ENCODE measurements around the gene GARNL3. TPM values are rescaled to one million over a fixed set of nuclear protein-coding genes. Genes with fewer than 3 reads are reported as not detected.

Gene GARNL3
- total and polyA plus RNA-seq, 12 donors: 12.2 to 43.2 (median 28.6) TPM

DNA sequence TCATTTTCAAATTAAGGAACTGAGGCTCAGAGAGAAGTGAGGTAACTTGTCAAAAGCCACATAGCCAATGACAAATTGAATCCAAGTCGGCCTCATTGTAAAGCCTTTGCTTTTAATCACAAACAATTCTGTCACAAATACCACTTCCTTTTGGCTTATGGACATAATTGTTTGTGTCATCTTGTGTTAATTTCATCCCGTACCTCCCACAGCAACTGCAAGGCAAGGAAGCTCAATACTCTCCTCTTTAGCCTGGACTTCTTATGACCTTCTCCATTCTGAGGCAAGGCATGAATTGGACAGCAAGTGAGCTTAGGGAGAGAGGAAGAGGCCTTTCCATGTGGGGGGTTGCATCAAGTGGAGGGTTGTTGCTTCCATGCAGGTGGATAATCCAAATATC, 70.2 kb downstream of the GARNL3 start:
- Histone ChIP-seq H3K4me1 (replicated peaks in 1 of 2) (peaks cover 16 to 25% of the 10 kb centered on the region in 2 donors), H3K4me3 (no peak overlapping the region), H3K27ac (no peak overlapping the region), H3K9me3 (replicated peaks in 1 of 3) (no peaks in the 10 kb centered on the region), H3K36me3 (replicated peaks in 1 of 2) (no peaks in the 10 kb centered on the region), H3K27me3 (no peaks in the 10 kb centered on the region)
- 70 to 81% (median 74%) methylated on average over 2 of the region's 2 CpGs for WGBS, 4 donors
- intact Hi-C loops (cut with DNase I): no loop called here
- DNase-seq: no peak
- TF ChIP-seq CTCF (IDR thresholded peaks at IDR 0.05) (no peak), POLR2A (IDR thresholded peaks at IDR 0.05) (no peak)

- H3K27ac ChIP-seq: peak overlapping the region in 4 of 5 donors; percentile 62 to 87 (median 70)
- no peak overlapping the region for H3K4me3 ChIP-seq
- intact Hi-C loops (cut with DNase I): no loop called here
- no peak for DNase-seq
- WGBS, 4 donors: 95 to 97% (median 96%) methylated on average over 5 of the region's 5 CpGs
- no peaks in the 10 kb centered on the region for H3K27me3 ChIP-seq
- TF ChIP-seq POLR2A (IDR thresholded peaks at IDR 0.05) (no peak), CTCF (IDR thresholded peaks at IDR 0.05) (no peak)
- H3K4me1 ChIP-seq (replicated peaks in 1 of 2): peaks cover 16 to 25% of the 10 kb centered on the region in 2 donors
- no peaks in the 10 kb centered on the region for H3K9me3 ChIP-seq (replicated peaks in 1 of 3)
- H3K36me3 ChIP-seq (replicated peaks in 1 of 2): peaks cover 0 to 5% of the 10 kb centered on the region in 2 donors
These were observed 71.5 kb downstream of the GARNL3 start for GRCh38 chr9:127336086-127336485.

GRCh38 chr9:127336506-127337352, 72.2 kb downstream of the GARNL3 start:
- Histone ChIP-seq H3K4me1 (replicated peaks in 1 of 2) (peaks cover 16 to 25% of the 10 kb centered on the region in 2 donors), H3K4me3 (no peak overlapping the region), H3K27me3 (no peaks in the 10 kb centered on the region), H3K36me3 (replicated peaks in 1 of 2) (peaks cover 0 to 5% of the 10 kb centered on the region in 2 donors), H3K9me3 (replicated peaks in 1 of 3) (no peaks in the 10 kb centered on the region), H3K27ac (peak overlapping the region in 4 of 5 donors; percentile 62 to 87 (median 70))
- DNase-seq: peak; percentile 81 to 96 (median 91)
- TF ChIP-seq POLR2A (IDR thresholded peaks at IDR 0.05) (no peak), CTCF (IDR thresholded peaks at IDR 0.05) (no peak)
- intact Hi-C loops (cut with DNase I): no loop called here
- WGBS, 4 donors: 15 to 27% (median 19%) methylated on average over 3 of the region's 3 CpGs

DNA sequence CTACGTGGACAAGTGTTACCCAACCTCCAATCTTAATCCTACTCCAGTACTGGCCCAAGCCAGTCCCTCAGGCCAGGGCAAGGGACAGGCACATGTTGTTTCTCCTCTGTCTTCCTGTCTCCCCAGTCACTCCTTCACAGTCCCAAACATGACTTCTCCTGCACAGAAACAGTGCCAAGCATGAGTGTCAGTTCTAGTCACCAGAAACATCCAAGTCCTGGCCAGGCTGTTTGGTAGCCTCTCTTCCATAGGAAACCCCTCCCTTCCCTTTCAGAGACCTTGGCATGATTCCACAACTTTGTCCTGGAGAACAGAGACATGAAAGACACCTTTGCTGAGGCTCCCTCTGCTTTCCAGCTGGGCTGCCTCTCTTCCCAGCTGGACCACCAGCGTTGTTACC, 76.1 kb downstream of the GARNL3 start:
- TF ChIP-seq POLR2A (IDR thresholded peaks at IDR 0.05) (no peak), CTCF (IDR thresholded peaks at IDR 0.05) (no peak)
- Histone ChIP-seq H3K4me3 (no peak overlapping the region), H3K9me3 (replicated peaks in 1 of 3) (no peaks in the 10 kb centered on the region), H3K27me3 (no peaks in the 10 kb centered on the region), H3K36me3 (replicated peaks in 1 of 2) (peaks cover 0 to 30% of the 10 kb centered on the region in 2 donors), H3K27ac (peak overlapping the region in 1 of 5 donors; percentile 7), H3K4me1 (replicated peaks in 1 of 2) (peaks cover 14 to 19% of the 10 kb centered on the region in 2 donors)
- WGBS, 4 donors: 70 to 90% (median 77%) methylated on average over 2 of the region's 2 CpGs
- intact Hi-C loops (cut with DNase I): loop anchor here in 1 of 2 donors (5.0 kb wide), 1 partner anchor 128 kb away; no protein-coding TSS in a partner anchor
- peak in 2 of 7 donors; percentile 19 to 27 for DNase-seq
